ENCODE measurements around the gene MSL1.
"Not testable (repeated sequence)": the region's sequence is repeated elsewhere in the genome, so short reads cannot be mapped to it uniquely, and the experiment has no call there.

Gene MSL1

GRCh38 chr17:40124279-40125141 lies 2.7 kb downstream of the MSL1 start:
- Mint-ChIP-seq H3K9me3 (no peaks in the 10 kb centered on the region), H3K27me3 (no peaks in the 10 kb centered on the region), H3K27ac (peak overlapping the region; percentile 59), H3K36me3 (ENCODE audit: low read depth) (peaks cover 39% of the 10 kb centered on the region), H3K4me1 (peaks cover 27% of the 10 kb centered on the region), H3K4me3 (peak overlapping the region; percentile 89)
- ATAC-seq (no peak), DNase-seq (no peak)

GRCh38 chr17:40129498-40129897 lies 7.7 kb downstream of the MSL1 start:
- Mint-ChIP-seq H3K27ac (no peak overlapping the region), H3K36me3 (ENCODE audit: low read depth) (peaks cover 73% of the 10 kb centered on the region), H3K4me1 (peaks cover 14% of the 10 kb centered on the region), H3K4me3 (no peak overlapping the region), H3K9me3 (no peaks in the 10 kb centered on the region), H3K27me3 (no peaks in the 10 kb centered on the region)
- DNase-seq (no peak), ATAC-seq (no peak)

- DNase-seq (no peak), ATAC-seq (no peak)
- Mint-ChIP-seq H3K27ac (no peak overlapping the region), H3K9me3 (no peaks in the 10 kb centered on the region), H3K4me3 (no peak overlapping the region), H3K36me3 (ENCODE audit: low read depth) (peaks cover 77% of the 10 kb centered on the region), H3K27me3 (no peaks in the 10 kb centered on the region), H3K4me1 (peaks cover 9% of the 10 kb centered on the region)
Observed at GRCh38 chr17:40130352-40131042, 8.7 kb downstream of the MSL1 start.

- no peak overlapping the region for H3K27ac Mint-ChIP-seq
- H3K27me3 Mint-ChIP-seq: no peaks in the 10 kb centered on the region
- no peaks in the 10 kb centered on the region for H3K9me3 Mint-ChIP-seq
- no peak overlapping the region for H3K4me3 Mint-ChIP-seq
- H3K4me1 Mint-ChIP-seq: peaks cover 18% of the 10 kb centered on the region
- DNase-seq: no peak
- no peak for ATAC-seq
- peaks cover 61% of the 10 kb centered on the region for H3K36me3 Mint-ChIP-seq (ENCODE audit: low read depth)
Observed at GRCh38 chr17:40134184-40134583, 12.4 kb downstream of the MSL1 start.

DNA sequence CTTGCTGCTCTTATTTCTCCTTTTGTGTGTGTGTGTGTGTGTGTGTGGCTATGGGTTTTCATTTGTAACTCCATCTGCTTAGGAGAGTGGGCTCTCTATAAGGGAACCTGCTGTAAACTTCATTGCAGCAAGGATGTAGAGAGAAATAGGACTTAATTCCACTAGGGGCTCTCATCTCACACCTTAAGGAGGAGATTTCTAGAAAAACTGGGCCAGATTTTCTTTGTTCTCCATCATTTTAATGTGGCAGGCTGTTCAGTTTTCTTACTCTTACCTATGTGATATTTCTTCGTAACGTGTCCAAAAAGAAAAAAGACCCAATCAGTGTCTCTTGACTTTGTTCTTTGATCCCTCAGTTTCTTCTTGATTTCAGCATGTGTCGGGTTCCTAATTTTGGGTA lies 14.0 kb downstream of the MSL1 start:
- H3K4me3 Mint-ChIP-seq: no peak overlapping the region
- peak overlapping the region; percentile 36 for H3K27ac Mint-ChIP-seq
- no peaks in the 10 kb centered on the region for H3K27me3 Mint-ChIP-seq
- H3K4me1 Mint-ChIP-seq: peaks cover 24% of the 10 kb centered on the region
- no peaks in the 10 kb centered on the region for H3K9me3 Mint-ChIP-seq
- H3K36me3 Mint-ChIP-seq (ENCODE audit: low read depth): peaks cover 48% of the 10 kb centered on the region
- ATAC-seq (no peak), DNase-seq (no peak)

- peak overlapping the region; percentile 93 for H3K27ac Mint-ChIP-seq
- peaks cover 30% of the 10 kb centered on the region for H3K36me3 Mint-ChIP-seq (ENCODE audit: low read depth)
- ATAC-seq (no peak), DNase-seq (peak; percentile 19)
- H3K4me1 Mint-ChIP-seq: peaks cover 38% of the 10 kb centered on the region
- H3K9me3 Mint-ChIP-seq: no peaks in the 10 kb centered on the region
- no peaks in the 10 kb centered on the region for H3K27me3 Mint-ChIP-seq
- H3K4me3 Mint-ChIP-seq: peak overlapping the region; percentile 86
Observed at GRCh38 chr17:40139566-40140058, 17.8 kb downstream of the MSL1 start.

- Mint-ChIP-seq H3K4me1 (peaks cover 42% of the 10 kb centered on the region), H3K36me3 (ENCODE audit: low read depth) (peaks cover 38% of the 10 kb centered on the region)
- not testable (repeated sequence) for DNase-seq, H3K27me3 Mint-ChIP-seq, H3K27ac Mint-ChIP-seq, H3K9me3 Mint-ChIP-seq, H3K4me3 Mint-ChIP-seq, ATAC-seq
Observed at GRCh38 chr17:40143166-40143565, 21.4 kb downstream of the MSL1 start.

- peak overlapping the region; percentile 18 for H3K27ac Mint-ChIP-seq
- peaks cover 45% of the 10 kb centered on the region for H3K4me1 Mint-ChIP-seq
- no peak for ATAC-seq
Observed at GRCh38 chr17:40145476-40145875, 23.7 kb downstream of the MSL1 start.

GRCh38 chr17:40148527-40148926 lies 26.8 kb downstream of the MSL1 start:
- Mint-ChIP-seq H3K36me3 (ENCODE audit: low read depth) (peaks cover 52% of the 10 kb centered on the region), H3K4me1 (peaks cover 46% of the 10 kb centered on the region), H3K9me3 (peaks cover 3% of the 10 kb centered on the region), H3K4me3 (no peak overlapping the region), H3K27me3 (no peaks in the 10 kb centered on the region), H3K27ac (peak overlapping the region; percentile 67)
- ATAC-seq (no peak), DNase-seq (no peak)

More at GRCh38 chr17:40145476-40145875, 23.7 kb downstream of the MSL1 start:
- peaks cover 56% of the 10 kb centered on the region for H3K36me3 Mint-ChIP-seq (ENCODE audit: low read depth)
- no peaks in the 10 kb centered on the region for H3K9me3 Mint-ChIP-seq
- no peak for DNase-seq
- H3K4me3 Mint-ChIP-seq: no peak overlapping the region
- H3K27me3 Mint-ChIP-seq: no peaks in the 10 kb centered on the region

DNA sequence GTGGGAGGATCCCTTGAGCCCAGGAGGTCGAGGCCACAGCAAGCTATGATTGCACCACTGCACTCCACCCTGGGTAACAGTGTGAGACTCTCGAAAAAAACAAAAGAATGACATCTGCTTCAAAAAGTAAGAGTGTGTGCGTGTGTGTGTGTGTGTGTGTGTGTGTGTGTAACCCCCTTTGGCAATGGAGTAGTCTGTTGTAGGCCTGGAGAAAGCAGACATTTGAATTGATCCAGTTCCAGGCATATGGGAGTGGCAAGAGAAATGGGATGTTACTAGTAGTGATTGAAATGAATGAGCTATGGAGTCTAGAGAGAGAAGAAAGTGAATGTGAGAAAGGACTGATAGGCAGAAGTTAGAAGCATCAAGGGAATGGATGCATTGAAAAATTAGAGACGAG lies 28.5 kb downstream of the MSL1 start:
- DNase-seq (no peak), ATAC-seq (no peak)
- Mint-ChIP-seq H3K27me3 (no peaks in the 10 kb centered on the region), H3K9me3 (peaks cover 3% of the 10 kb centered on the region), H3K36me3 (ENCODE audit: low read depth) (peaks cover 63% of the 10 kb centered on the region), H3K4me1 (peaks cover 59% of the 10 kb centered on the region), H3K27ac (no peak overlapping the region), H3K4me3 (no peak overlapping the region)

- Mint-ChIP-seq H3K9me3 (peaks cover 3% of the 10 kb centered on the region), H3K4me1 (peaks cover 64% of the 10 kb centered on the region), H3K27me3 (no peaks in the 10 kb centered on the region), H3K36me3 (ENCODE audit: low read depth) (peaks cover 63% of the 10 kb centered on the region), H3K4me3 (no peak overlapping the region), H3K27ac (no peak overlapping the region)
- DNase-seq: no peak
- no peak for ATAC-seq
Observed at GRCh38 chr17:40151414-40151963, 29.7 kb downstream of the MSL1 start.

DNA sequence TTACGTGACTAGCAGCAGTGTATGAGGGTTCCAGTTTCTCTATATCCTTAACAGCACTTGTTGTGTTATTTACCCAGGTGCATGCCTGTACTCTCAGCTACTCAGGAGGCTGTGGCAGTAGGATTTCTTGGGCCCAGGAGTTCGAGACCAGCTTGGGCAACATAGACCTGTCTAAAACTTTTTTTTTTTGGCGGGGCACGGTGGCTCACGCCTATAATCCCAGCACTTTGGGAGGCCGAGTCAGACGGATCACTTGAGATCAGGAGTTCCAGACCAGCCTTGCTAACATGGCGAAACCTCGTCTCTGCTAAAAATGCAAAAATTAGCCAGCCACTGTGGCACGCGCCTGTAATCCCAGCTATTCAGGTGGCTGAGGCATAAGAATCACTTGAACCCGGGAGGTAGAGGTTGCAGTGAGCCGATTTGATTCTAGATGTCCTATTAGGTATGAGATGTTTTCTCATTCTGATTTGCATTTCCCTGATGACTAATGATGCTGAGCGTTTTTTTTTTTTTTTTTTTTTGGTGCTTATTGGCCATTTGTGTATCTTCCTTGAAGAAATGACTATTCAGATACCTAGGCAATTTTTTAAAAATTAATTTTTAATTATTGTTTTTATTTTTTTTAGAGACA lies 31.9 kb downstream of the MSL1 start:
- Mint-ChIP-seq H3K27me3 (no peaks in the 10 kb centered on the region), H3K4me1 (peaks cover 48% of the 10 kb centered on the region), H3K9me3 (peaks cover 3% of the 10 kb centered on the region), H3K27ac (peak overlapping the region; percentile 95), H3K4me3 (no peak overlapping the region), H3K36me3 (ENCODE audit: low read depth) (peaks cover 52% of the 10 kb centered on the region)
- no peak for ATAC-seq
- no peak for DNase-seq

- no peaks in the 10 kb centered on the region for H3K27me3 Mint-ChIP-seq
- no peak overlapping the region for H3K27ac Mint-ChIP-seq
- ATAC-seq (no peak), DNase-seq (no peak)
- H3K36me3 Mint-ChIP-seq (ENCODE audit: low read depth): peaks cover 43% of the 10 kb centered on the region
- H3K4me1 Mint-ChIP-seq: peaks cover 31% of the 10 kb centered on the region
- H3K9me3 Mint-ChIP-seq: peaks cover 3% of the 10 kb centered on the region
- H3K4me3 Mint-ChIP-seq: no peak overlapping the region
Observed at GRCh38 chr17:40157973-40158372, 36.2 kb downstream of the MSL1 start.

DNA sequence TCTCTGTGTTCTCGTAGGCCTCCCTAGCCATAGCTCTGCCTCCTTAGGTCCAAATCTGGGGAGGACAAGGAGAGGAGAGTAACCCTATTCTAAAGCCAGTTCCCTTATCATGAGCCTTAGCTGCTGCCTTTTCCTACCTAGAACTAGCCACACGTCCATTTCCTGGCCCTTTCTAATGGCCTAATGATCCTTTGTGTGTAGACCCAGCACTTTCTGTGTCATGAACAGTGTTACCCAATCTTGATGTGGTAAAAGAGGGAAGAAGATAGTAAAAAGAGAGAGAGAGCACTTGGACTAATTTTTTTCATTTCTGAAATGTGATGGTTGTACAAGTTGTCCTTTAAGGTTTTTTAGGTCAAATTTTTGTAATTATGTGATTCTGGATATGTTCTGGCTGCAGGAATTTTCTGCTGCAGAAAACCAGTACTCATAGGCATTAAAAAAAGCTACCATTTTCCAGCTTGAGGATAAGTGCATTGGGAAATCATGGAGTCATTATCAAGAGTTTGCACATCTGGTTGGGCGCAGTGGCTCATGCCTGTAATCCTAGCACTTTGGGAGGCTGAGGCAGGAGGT lies 36.8 kb downstream of the MSL1 start:
- peaks cover 43% of the 10 kb centered on the region for H3K36me3 Mint-ChIP-seq (ENCODE audit: low read depth)
- H3K4me3 Mint-ChIP-seq: no peak overlapping the region
- DNase-seq: no peak
- H3K4me1 Mint-ChIP-seq: peaks cover 25% of the 10 kb centered on the region
- no peaks in the 10 kb centered on the region for H3K9me3 Mint-ChIP-seq
- no peak for ATAC-seq
- H3K27ac Mint-ChIP-seq: no peak overlapping the region
- H3K27me3 Mint-ChIP-seq: no peaks in the 10 kb centered on the region
